K562 (cell line): ENCODE measurements around the gene PRKCG. TPM values are rescaled to one million over a fixed set of nuclear protein-coding genes. Genes with fewer than 3 reads are reported as not detected.

Experiments used
- CCNT2 ChIP-seq: IDR thresholded peaks from 2 replicates; pipeline ENCODE4 v1.6.1; 2011; ENCODE audit warnings: borderline replicate concordance, low read depth, mild to moderate bottlenecking, moderate library complexity, mixed read lengths, low read length; ENCODE audit not compliant: insufficient read length; ENCODE audit errors: extremely low read depth
- E2F3 ChIP-seq: fragments of 250-450 bp; sonication (Bioruptor Pico); IDR thresholded peaks from 2 replicates; pipeline ENCODE4 v1.4.0; 2020; ENCODE audit warnings: mild to moderate bottlenecking
- GABPB1 ChIP-seq: sonication (generic); formaldehyde crosslinking; IDR thresholded peaks from 2 replicates; pipeline ENCODE4 v1.8.0; 2022; ENCODE audit warnings: mild to moderate bottlenecking, missing genetic modification reagents
- HCFC1 ChIP-seq: IDR thresholded peaks from 2 replicates; pipeline ENCODE4 v1.6.1; 2012; ENCODE audit warnings: low read depth, low read length, improper control_type of control experiment
- HEY1 ChIP-seq: fragments of 250-450 bp; sonication (Bioruptor Pico); IDR thresholded peaks from 2 replicates; pipeline ENCODE4 v1.5.0; 2020; ENCODE audit warnings: mild to moderate bottlenecking, moderate library complexity, borderline replicate concordance
- HMG20A ChIP-seq: fragments of 450-650 bp; formaldehyde crosslinking; conservative IDR thresholded peaks from 2 replicates; pipeline ENCODE4 v1.4.0; 2020; ENCODE audit warnings: mild to moderate bottlenecking, mixed read lengths
- JUN ChIP-seq, 2 experiments: sonication (generic) in 1 of 2; formaldehyde crosslinking in 1 of 2; IDR thresholded peaks; 2 replicates each; pipeline versions ENCODE4 v1.6.1 to v1.8.0; 2012 to 2022; ENCODE audit warnings: borderline replicate concordance in 2 of 2, mild to moderate bottlenecking in 2 of 2, improper control_type of control experiment in 1 of 2, low read depth in 1 of 2, low read length in 1 of 2, missing genetic modification reagents in 1 of 2
- KLF13 ChIP-seq: fragments of 450-650 bp; IDR thresholded peaks from 2 replicates; pipeline ENCODE4 v1.6.1; 2016; ENCODE audit warnings: missing genetic modification characterization, low read depth, mild to moderate bottlenecking, missing compliant biosample characterization, moderate library complexity, borderline replicate concordance
- KLF6 ChIP-seq: fragments of 250-450 bp; sonication (Bioruptor Pico); IDR thresholded peaks from 2 replicates; pipeline ENCODE4 v1.4.0; 2020; ENCODE audit warnings: mild to moderate bottlenecking, moderate library complexity, borderline replicate concordance
- MAFG ChIP-seq: fragments of 450-650 bp; conservative IDR thresholded peaks from 2 replicates; pipeline ENCODE4 v1.6.1; 2016; ENCODE audit warnings: missing genetic modification characterization, missing compliant biosample characterization
- PHB2 ChIP-seq: fragments of 450-650 bp; IDR thresholded peaks from 2 replicates; pipeline ENCODE4 v1.6.1; 2017; ENCODE audit warnings: low read depth
- TAF7 ChIP-seq: fragments of 450-650 bp; IDR thresholded peaks from 2 replicates; pipeline ENCODE4 v1.6.1; 2016; ENCODE audit warnings: missing genetic modification characterization, missing compliant biosample characterization
- TBP ChIP-seq: optimal IDR thresholded peaks from 2 replicates; pipeline ENCODE3; 2011; ENCODE audit warnings: low read depth, low read length, improper control_type of control experiment
- ZNF41 ChIP-seq: fragments of 250-450 bp; sonication (Bioruptor Pico); conservative IDR thresholded peaks from 2 replicates; pipeline ENCODE4 v1.4.0; 2020; ENCODE audit warnings: mild to moderate bottlenecking
- ZNF707 ChIP-seq: fragments of 250-450 bp; sonication (Bioruptor Pico); conservative IDR thresholded peaks from 2 replicates; pipeline ENCODE4 v1.8.0; 2022; ENCODE audit warnings: inconsistent platforms, mild to moderate bottlenecking, moderate library complexity
- polyA plus RNA-seq, 8 experiments: library from polyadenylated mRNA; depleted of rRNA in 4 of 8; stranded (reverse) in 5 of 8; unstranded in 3 of 8; fragments of >200 nt; fragmentation: Nextera tagmentation in 2 of 8; fragmentation: Illumina TruSeq in 1 of 8; extraction: Ambion mirVana in 2 of 8; extraction: Trizol in 1 of 8; gene quantifications; 2 replicates each; pipeline versions ENCODE4 v1.2.1 to v1.2.3, GENCODE V29; 2011 to 2014; ENCODE audit warnings: inconsistent platforms in 1 of 8, missing spikeins in 1 of 8
- total RNA-seq, 7 experiments: library from RNA; depleted of rRNA in 6 of 7; stranded (reverse); fragments of >200 nt in 6 of 7; fragmentation: Illumina TruSeq in 2 of 7; extraction: Trizol in 2 of 7; gene quantifications; 2 replicates each; pipeline versions ENCODE4 v1.2.1 to v1.2.3, GENCODE V29; 2011 to 2021; ENCODE audit warnings: low replicate concordance in 1 of 7
- TF ChIP-seq, protein P1 (sequence below): sonication (generic); formaldehyde crosslinking; IDR thresholded peaks from 2 replicates; pipeline ENCODE4 v1.8.1; 2022; ENCODE audit warnings: missing genetic modification reagents
- TF ChIP-seq, protein P2 (sequence below): fragments of 450-650 bp; IDR thresholded peaks from 2 replicates; pipeline ENCODE4 v1.7.1; 2018; ENCODE audit warnings: mild to moderate bottlenecking, low read depth; ENCODE audit not compliant: partially characterized antibody
- TF ChIP-seq, protein P3 (sequence below): sonication (generic); formaldehyde crosslinking; IDR thresholded peaks from 2 replicates; pipeline ENCODE4 v1.8.0; 2022; ENCODE audit warnings: missing genetic modification reagents, mild to moderate bottlenecking, moderate library complexity, borderline replicate concordance
- TF ChIP-seq, protein P4 (sequence below): sonication (generic); formaldehyde crosslinking; IDR thresholded peaks from 2 replicates; pipeline ENCODE4 v1.4.0; 2020; ENCODE audit warnings: mild to moderate bottlenecking, missing genetic modification reagents

The PRKCG gene
- total and polyA plus RNA-seq, 9 of the 15 experiments (the other 6 are each of a cell fraction or from before 2014, with no cell fraction given): not detected

DNA sequence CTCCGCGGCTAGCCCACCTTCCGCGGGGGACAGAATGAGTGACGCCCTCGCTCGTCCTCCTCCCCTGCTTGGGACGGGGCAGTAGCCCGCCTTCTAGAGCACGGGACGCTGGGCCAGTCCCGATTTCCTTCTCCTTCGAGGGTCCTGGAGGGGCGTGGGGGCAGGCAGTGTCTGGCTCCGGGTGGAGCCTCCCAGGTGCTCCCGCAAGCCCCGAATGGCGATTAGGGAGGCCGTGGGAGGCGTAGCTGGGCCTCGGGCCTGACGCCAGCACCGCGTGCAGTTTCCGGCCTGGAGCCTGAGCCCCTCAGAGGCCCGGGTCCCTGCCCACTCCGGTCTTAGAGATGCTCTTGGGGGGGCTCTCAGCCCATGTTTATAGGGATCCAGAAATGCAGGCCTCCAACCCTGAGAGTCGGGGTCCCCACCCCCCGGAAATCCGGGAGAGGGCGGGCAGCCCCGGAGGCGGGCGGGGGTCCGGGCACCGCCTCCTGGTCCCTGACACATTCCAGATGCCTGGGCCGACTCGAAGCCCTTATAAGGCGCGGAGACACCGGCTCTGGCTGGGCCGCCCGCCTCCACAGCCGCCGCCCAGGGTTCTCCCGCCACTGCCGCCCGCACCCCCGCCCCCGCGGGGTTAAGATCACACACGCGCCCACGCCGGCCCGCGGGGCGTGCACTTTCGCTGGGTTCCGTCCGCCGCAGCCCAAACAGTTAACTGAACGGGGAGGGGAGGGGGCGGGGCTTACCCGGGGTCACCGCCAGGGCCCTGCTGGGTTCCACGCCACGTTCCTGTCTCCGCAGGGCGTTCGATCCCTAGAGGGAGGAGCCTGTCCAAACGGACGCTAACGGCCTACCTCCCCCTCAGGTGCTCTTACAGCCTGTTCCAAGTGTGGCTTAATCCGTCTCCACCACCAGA lies 12.8 kb upstream of the PRKCG start (continued):
- TF ChIP-seq, protein P1, sequence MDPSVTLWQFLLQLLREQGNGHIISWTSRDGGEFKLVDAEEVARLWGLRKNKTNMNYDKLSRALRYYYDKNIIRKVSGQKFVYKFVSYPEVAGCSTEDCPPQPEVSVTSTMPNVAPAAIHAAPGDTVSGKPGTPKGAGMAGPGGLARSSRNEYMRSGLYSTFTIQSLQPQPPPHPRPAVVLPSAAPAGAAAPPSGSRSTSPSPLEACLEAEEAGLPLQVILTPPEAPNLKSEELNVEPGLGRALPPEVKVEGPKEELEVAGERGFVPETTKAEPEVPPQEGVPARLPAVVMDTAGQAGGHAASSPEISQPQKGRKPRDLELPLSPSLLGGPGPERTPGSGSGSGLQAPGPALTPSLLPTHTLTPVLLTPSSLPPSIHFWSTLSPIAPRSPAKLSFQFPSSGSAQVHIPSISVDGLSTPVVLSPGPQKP (CRISPR knock-in tag): no peak
- TF ChIP-seq HMG20A (CRISPR knock-in tag) (no peak), MAFG (no peak), HEY1 (CRISPR knock-in tag) (no peak), ZNF707 (CRISPR knock-in tag) (no peak), E2F3 (CRISPR knock-in tag) (0 out of 2 replicates have a peak, but pooled peaks have one; percentile 33), TAF7 (no peak; the same call in 1 of the 2 replicates), CCNT2 (peak; percentile 97), HCFC1 (peak; percentile 11; the same call in 1 of the 2 replicates), PHB2 (no peak), GABPB1 (CRISPR knock-in tag) (peak; percentile 67; the same call in 1 of the 2 replicates), JUN (IDR thresholded peaks at IDR 0.05; ENCODE audit: borderline replicate concordance, low read depth, low read length) (no peak), JUN (CRISPR knock-in tag; IDR thresholded peaks at IDR 0.05; ENCODE audit: borderline replicate concordance) (no peak), KLF13 (tag) (0 out of 2 replicates have a peak, but pooled peaks have one; percentile 27), TBP (peak; percentile 70), ZNF41 (no peak), KLF6 (CRISPR knock-in tag) (no peak; the same call in 1 of the 2 replicates)
- TF ChIP-seq, protein P2, sequence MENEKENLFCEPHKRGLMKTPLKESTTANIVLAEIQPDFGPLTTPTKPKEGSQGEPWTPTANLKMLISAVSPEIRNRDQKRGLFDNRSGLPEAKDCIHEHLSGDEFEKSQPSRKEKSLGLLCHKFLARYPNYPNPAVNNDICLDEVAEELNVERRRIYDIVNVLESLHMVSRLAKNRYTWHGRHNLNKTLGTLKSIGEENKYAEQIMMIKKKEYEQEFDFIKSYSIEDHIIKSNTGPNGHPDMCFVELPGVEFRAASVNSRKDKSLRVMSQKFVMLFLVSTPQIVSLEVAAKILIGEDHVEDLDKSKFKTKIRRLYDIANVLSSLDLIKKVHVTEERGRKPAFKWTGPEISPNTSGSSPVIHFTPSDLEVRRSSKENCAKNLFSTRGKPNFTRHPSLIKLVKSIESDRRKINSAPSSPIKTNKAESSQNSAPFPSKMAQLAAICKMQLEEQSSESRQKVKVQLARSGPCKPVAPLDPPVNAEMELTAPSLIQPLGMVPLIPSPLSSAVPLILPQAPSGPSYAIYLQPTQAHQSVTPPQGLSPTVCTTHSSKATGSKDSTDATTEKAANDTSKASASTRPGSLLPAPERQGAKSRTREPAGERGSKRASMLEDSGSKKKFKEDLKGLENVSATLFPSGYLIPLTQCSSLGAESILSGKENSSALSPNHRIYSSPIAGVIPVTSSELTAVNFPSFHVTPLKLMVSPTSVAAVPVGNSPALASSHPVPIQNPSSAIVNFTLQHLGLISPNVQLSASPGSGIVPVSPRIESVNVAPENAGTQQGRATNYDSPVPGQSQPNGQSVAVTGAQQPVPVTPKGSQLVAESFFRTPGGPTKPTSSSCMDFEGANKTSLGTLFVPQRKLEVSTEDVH: peak; percentile 85
- TF ChIP-seq, protein P3, sequence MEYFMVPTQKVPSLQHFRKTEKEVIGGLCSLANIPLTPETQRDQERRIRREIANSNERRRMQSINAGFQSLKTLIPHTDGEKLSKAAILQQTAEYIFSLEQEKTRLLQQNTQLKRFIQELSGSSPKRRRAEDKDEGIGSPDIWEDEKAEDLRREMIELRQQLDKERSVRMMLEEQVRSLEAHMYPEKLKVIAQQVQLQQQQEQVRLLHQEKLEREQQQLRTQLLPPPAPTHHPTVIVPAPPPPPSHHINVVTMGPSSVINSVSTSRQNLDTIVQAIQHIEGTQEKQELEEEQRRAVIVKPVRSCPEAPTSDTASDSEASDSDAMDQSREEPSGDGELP (CRISPR knock-in tag): peak; percentile 88
- TF ChIP-seq, protein P4, sequence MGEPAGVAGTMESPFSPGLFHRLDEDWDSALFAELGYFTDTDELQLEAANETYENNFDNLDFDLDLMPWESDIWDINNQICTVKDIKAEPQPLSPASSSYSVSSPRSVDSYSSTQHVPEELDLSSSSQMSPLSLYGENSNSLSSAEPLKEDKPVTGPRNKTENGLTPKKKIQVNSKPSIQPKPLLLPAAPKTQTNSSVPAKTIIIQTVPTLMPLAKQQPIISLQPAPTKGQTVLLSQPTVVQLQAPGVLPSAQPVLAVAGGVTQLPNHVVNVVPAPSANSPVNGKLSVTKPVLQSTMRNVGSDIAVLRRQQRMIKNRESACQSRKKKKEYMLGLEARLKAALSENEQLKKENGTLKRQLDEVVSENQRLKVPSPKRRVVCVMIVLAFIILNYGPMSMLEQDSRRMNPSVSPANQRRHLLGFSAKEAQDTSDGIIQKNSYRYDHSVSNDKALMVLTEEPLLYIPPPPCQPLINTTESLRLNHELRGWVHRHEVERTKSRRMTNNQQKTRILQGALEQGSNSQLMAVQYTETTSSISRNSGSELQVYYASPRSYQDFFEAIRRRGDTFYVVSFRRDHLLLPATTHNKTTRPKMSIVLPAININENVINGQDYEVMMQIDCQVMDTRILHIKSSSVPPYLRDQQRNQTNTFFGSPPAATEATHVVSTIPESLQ (CRISPR knock-in tag): no peak
